A549 (cell line): ENCODE results near the gene DBNDD2. TPM values are rescaled to one million over a fixed set of nuclear protein-coding genes. Genes with fewer than 3 reads are reported as not detected.

Source experiments
- ATAC-seq, 2 experiments: fragments of 200-7000 bp in 1 of 2; fragments of >200 bp in 1 of 2; cut with Nextera tagmentation in 1 of 2; cut with Tn5 transposase in 1 of 2; 3 replicates each; pipeline versions ENCODE4 v1.8.0 to v1.9.1; 2018 to 2020; ENCODE audit warnings: mild to moderate bottlenecking in 1 of 2, moderate library complexity in 1 of 2
- CTCF ChIA-PET: fragments of 300-600 bp; sonication (Branson Sonifier 250); formaldehyde crosslinking; extraction: SDS; loops from one replicate; lab custom pipeline; 2021; ENCODE audit warnings: antibody characterized with exemption, inconsistent platforms; lab: Yijun Ruan, JAX
- POLR2A ChIA-PET: fragments of 350-600 bp; formaldehyde crosslinking; extraction: SDS; loops from one replicate; lab custom pipeline; 2021; ENCODE audit warnings: antibody characterized with exemption, inconsistent platforms; lab: Yijun Ruan, JAX
- DNase-seq, 2 experiments: peaks; one replicate each; pipeline versions ENCODE4 v3.0.0 to v3.0.0-alpha.2; 2011 to 2016; ENCODE audit warnings: low read depth in 1 of 2, low spot score in 1 of 2
- FAIRE-seq: peaks from 2 replicates; lab custom pipeline; 2011; peaks lifted over from hg19 to GRCh38; lab: Jason Lieb, UNC
- H3K27ac ChIP-seq, 2 experiments: fragments of >200 bp; sonication (Bioruptor Twin); formaldehyde crosslinking; 3 replicates each; pipeline ENCODE4 v1.5.1; 2016 to 2017
- H3K4me1 ChIP-seq: fragments of >200 bp; sonication (Bioruptor Twin); formaldehyde crosslinking; 3 replicates; pipeline ENCODE4 v1.6.1; 2016
- H3K4me2 ChIP-seq: fragments of >200 bp; sonication (Bioruptor Twin); formaldehyde crosslinking; 3 replicates; pipeline ENCODE4 v1.6.1; 2016
- H3K4me3 ChIP-seq: fragments of >200 bp; sonication (Bioruptor Twin); formaldehyde crosslinking; 3 replicates; pipeline ENCODE4 v1.5.1; 2016
- H3K9me3 ChIP-seq: fragments of >200 bp; sonication (Bioruptor Twin); formaldehyde crosslinking; 3 replicates; pipeline ENCODE4 v1.6.1; 2016
- BHLHE40 ChIP-seq: IDR thresholded peaks from 2 replicates; pipeline ENCODE4 v1.6.1; 2012; ENCODE audit warnings: low read depth, low read length, inconsistent platforms
- CBX2 ChIP-seq: fragments of 200-600 bp; sonication (generic); IDR thresholded peaks from 2 replicates; pipeline ENCODE4 v1.6.1; 2016; ENCODE audit warnings: low read depth, mild to moderate bottlenecking, borderline replicate concordance
- CHD2 ChIP-seq: fragments of 150-350 bp; IDR thresholded peaks from 2 replicates; pipeline ENCODE4 v1.6.1; 2014; ENCODE audit warnings: low read length; ENCODE audit not compliant: partially characterized antibody
- CHD4 ChIP-seq: fragments of 200-600 bp; sonication (generic); IDR thresholded peaks from 2 replicates; pipeline ENCODE4 v1.6.1; 2016; ENCODE audit warnings: antibody characterized with exemption, mild to moderate bottlenecking, borderline replicate concordance
- E2F6 ChIP-seq: IDR thresholded peaks from 2 replicates; pipeline ENCODE4 v1.6.1; 2012; ENCODE audit warnings: low read depth, borderline replicate concordance
- FOSL2 ChIP-seq, 2 experiments: fragments of 450-650 bp in 1 of 2; fragments of >200 bp in 1 of 2; sonication (Bioruptor Twin) in 1 of 2; formaldehyde crosslinking; IDR thresholded peaks; 2 replicates each; pipeline versions ENCODE4 v1.5.0 to v1.6.1; 2016 to 2020; ENCODE audit warnings: mild to moderate bottlenecking in 1 of 2, moderate library complexity in 1 of 2
- HDAC2 ChIP-seq: fragments of 200-600 bp; sonication (generic); IDR thresholded peaks from 2 replicates; pipeline ENCODE4 v1.6.1; 2016
- HOXA7 ChIP-seq: fragments of 250-450 bp; sonication (Bioruptor Pico); IDR thresholded peaks from 2 replicates; pipeline ENCODE4 v1.5.0; 2020; ENCODE audit warnings: mild to moderate bottlenecking, moderate library complexity
- HOXB13 ChIP-seq: fragments of 250-450 bp; sonication (Bioruptor Pico); IDR thresholded peaks from 2 replicates; pipeline ENCODE4 v1.5.0; 2020; ENCODE audit warnings: low read depth, mild to moderate bottlenecking, moderate library complexity
- KDM1A ChIP-seq: fragments of 200-600 bp; sonication (generic); IDR thresholded peaks from 2 replicates; pipeline ENCODE4 v1.6.1; 2016; ENCODE audit warnings: low read depth, mild to moderate bottlenecking
- NPAS2 ChIP-seq: fragments of 250-450 bp; sonication (Bioruptor Pico); IDR thresholded peaks from 2 replicates; pipeline ENCODE4 v1.8.0; 2022; ENCODE audit warnings: mild to moderate bottlenecking, moderate library complexity, borderline replicate concordance
- NR3C1 ChIP-seq: fragments of >200 bp; sonication (Bioruptor Twin); formaldehyde crosslinking; IDR thresholded peaks from 3 replicates; pipeline ENCODE4 v1.6.1; 2017
- RAD21 ChIP-seq, 2 experiments: fragments of >200 bp in 1 of 2; sonication (Bioruptor Twin) in 1 of 2; formaldehyde crosslinking in 1 of 2; IDR thresholded peaks in 1 of 2; conservative IDR thresholded peaks in 1 of 2; 2 replicates in 1 of 2; 3 replicates in 1 of 2; pipeline ENCODE4 v1.6.1; 2012 to 2018; ENCODE audit warnings: inconsistent platforms in 1 of 2
- RARB ChIP-seq: fragments of 250-450 bp; sonication (Bioruptor Pico); IDR thresholded peaks from 2 replicates; pipeline ENCODE4 v1.8.0; 2021; ENCODE audit warnings: mild to moderate bottlenecking, moderate library complexity
- RNF2 ChIP-seq: fragments of 200-600 bp; sonication (generic); IDR thresholded peaks from 2 replicates; pipeline ENCODE4 v1.6.1; 2016; ENCODE audit warnings: low read depth, mild to moderate bottlenecking, antibody characterized with exemption, moderate library complexity, borderline replicate concordance
- SMC3 ChIP-seq: fragments of >200 bp; sonication (Bioruptor Twin); formaldehyde crosslinking; IDR thresholded peaks from 3 replicates; pipeline ENCODE4 v1.6.1; 2018; ENCODE audit warnings: inconsistent platforms
- WGBS: methylation state at CpG from one replicate; pipeline ENCODE4 v1.1.6; 2017; ENCODE audit errors: missing lambda C conversion rate; 5-methylcytosine and 5-hydroxymethylcytosine counted together
- polyA plus RNA-seq, 4 experiments: library from polyadenylated mRNA; depleted of rRNA in 3 of 4; stranded (reverse); fragments of >200 nt; fragmentation: RNase III in 1 of 4; extraction: RNeasy Plus Mini Kit Qiagen cat#74134 plus additional on column Dnase treatment in 1 of 4; gene quantifications; 2 replicates in 3 of 4; 3 replicates in 1 of 4; pipeline ENCODE4 v1.2.3, GENCODE V29; 2011 to 2017
- TF ChIP-seq, protein P1 (sequence below): fragments of >200 bp; sonication (Bioruptor Twin); formaldehyde crosslinking; IDR thresholded peaks from 3 replicates; pipeline ENCODE4 v1.6.1; 2016
- TF ChIP-seq, protein P2 (sequence below): fragments of 250-450 bp; sonication (Bioruptor Pico); IDR thresholded peaks from 2 replicates; pipeline ENCODE4 v1.5.0; 2020; ENCODE audit warnings: low read depth, mild to moderate bottlenecking, moderate library complexity
- TF ChIP-seq, protein P3 (sequence below): fragments of 250-450 bp; sonication (Bioruptor Pico); IDR thresholded peaks from 2 replicates; pipeline ENCODE4 v1.5.0; 2021; ENCODE audit warnings: mild to moderate bottlenecking, moderate library complexity, borderline replicate concordance
- TF ChIP-seq, protein P4 (sequence below): IDR thresholded peaks from 2 replicates; pipeline ENCODE4 v1.6.1; 2012

DBNDD2 gene
- polyA plus RNA-seq, 2 of the 4 experiments (the other 2 are of a cell fraction): 6.5 to 20.9 TPM

GRCh38 chr20:45377269-45377668 lies 30.8 kb upstream of the DBNDD2 start:
- DNase-seq (no peak), ATAC-seq (no peak), FAIRE-seq (no peak)
- Histone ChIP-seq H3K9me3 (no peaks in the 10 kb centered on the region), H3K27ac (no peak overlapping the region), H3K4me2 (no peak overlapping the region), H3K4me1 (no peaks in the 10 kb centered on the region), H3K4me3 (no peak overlapping the region)
- ChIA-PET POLR2A (interaction anchor here (0.6 kb wide), 1 partner anchor 39 kb away, joined by 3 read pairs; the partner anchor contains the start of gene PIGT), CTCF (interaction anchor here (1.2 to 12.1 kb wide), 7 partner anchors 15 to 393 kb away, joined by 3 to 240 read pairs (median 72); partner anchors contain the start of gene SYS1)
- no peak for TF ChIP-seq KDM1A
- TF ChIP-seq E2F6: no peak
- TF ChIP-seq, protein P1, sequence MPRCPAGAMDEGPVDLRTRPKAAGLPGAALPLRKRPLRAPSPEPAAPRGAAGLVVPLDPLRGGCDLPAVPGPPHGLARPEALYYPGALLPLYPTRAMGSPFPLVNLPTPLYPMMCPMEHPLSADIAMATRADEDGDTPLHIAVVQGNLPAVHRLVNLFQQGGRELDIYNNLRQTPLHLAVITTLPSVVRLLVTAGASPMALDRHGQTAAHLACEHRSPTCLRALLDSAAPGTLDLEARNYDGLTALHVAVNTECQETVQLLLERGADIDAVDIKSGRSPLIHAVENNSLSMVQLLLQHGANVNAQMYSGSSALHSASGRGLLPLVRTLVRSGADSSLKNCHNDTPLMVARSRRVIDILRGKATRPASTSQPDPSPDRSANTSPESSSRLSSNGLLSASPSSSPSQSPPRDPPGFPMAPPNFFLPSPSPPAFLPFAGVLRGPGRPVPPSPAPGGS: no peak
- TF ChIP-seq HDAC2: no peak
- TF ChIP-seq RARB: no peak
- TF ChIP-seq, protein P2, sequence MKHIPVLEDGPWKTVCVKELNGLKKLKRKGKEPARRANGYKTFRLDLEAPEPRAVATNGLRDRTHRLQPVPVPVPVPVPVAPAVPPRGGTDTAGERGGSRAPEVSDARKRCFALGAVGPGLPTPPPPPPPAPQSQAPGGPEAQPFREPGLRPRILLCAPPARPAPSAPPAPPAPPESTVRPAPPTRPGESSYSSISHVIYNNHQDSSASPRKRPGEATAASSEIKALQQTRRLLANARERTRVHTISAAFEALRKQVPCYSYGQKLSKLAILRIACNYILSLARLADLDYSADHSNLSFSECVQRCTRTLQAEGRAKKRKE (CRISPR knock-in tag): no peak
- TF ChIP-seq BHLHE40: no peak
- TF ChIP-seq, protein P3, sequence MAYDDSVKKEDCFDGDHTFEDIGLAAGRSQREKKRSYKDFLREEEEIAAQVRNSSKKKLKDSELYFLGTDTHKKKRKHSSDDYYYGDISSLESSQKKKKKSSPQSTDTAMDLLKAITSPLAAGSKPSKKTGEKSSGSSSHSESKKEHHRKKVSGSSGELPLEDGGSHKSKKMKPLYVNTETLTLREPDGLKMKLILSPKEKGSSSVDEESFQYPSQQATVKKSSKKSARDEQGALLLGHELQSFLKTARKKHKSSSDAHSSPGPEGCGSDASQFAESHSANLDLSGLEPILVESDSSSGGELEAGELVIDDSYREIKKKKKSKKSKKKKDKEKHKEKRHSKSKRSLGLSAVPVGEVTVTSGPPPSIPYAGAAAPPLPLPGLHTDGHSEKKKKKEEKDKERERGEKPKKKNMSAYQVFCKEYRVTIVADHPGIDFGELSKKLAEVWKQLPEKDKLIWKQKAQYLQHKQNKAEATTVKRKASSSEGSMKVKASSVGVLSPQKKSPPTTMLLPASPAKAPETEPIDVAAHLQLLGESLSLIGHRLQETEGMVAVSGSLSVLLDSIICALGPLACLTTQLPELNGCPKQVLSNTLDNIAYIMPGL (CRISPR knock-in tag): no peak
- WGBS: 85% methylated on average over 11 of the region's 11 CpGs

GRCh38 chr20:45378191-45378590 lies 29.9 kb upstream of the DBNDD2 start, which contains the start of gene TP53TG5:
TP53TG5 (minus strand) TSS chr20:45378325; CDS start chr20:45378236, 89 bp downstream.
- no peak for FAIRE-seq
- no peak for ATAC-seq
- ChIA-PET POLR2A (no interaction called here), CTCF (interaction anchor here (1.2 to 1.7 kb wide), 5 partner anchors 9 to 367 kb away, joined by 3 to 10 read pairs (median 4); no protein-coding TSS in a partner anchor)
- Histone ChIP-seq H3K27ac (no peak within 1 kb of the TSS), H3K4me2 (no peak within 1 kb of the TSS), H3K4me1 (peaks cover under 1% of the 10 kb centered on the region; the same call in 1 of the 3 replicates), H3K9me3 (no peaks in the 10 kb centered on the region), H3K4me3 (no peak within 1 kb of the TSS)
- DNase-seq: no peak
- TF ChIP-seq BHLHE40 (no peak), E2F6 (no peak), NR3C1 (no peak), RNF2 (no peak), RAD21 (conservative IDR thresholded peaks at IDR 0.05 in 1 of 2, IDR thresholded peaks at IDR 0.05 in 1 of 2) (no peak), HOXB13 (CRISPR knock-in tag) (no peak), NPAS2 (CRISPR knock-in tag) (no peak), CHD2 (no peak), HDAC2 (no peak), CBX2 (no peak), FOSL2 (IDR thresholded peaks at IDR 0.05) (no peak), FOSL2 (CRISPR knock-in tag; IDR thresholded peaks at IDR 0.05) (no peak), SMC3 (no peak), CHD4 (no peak), HOXA7 (no peak)
- TF ChIP-seq, protein P4, sequence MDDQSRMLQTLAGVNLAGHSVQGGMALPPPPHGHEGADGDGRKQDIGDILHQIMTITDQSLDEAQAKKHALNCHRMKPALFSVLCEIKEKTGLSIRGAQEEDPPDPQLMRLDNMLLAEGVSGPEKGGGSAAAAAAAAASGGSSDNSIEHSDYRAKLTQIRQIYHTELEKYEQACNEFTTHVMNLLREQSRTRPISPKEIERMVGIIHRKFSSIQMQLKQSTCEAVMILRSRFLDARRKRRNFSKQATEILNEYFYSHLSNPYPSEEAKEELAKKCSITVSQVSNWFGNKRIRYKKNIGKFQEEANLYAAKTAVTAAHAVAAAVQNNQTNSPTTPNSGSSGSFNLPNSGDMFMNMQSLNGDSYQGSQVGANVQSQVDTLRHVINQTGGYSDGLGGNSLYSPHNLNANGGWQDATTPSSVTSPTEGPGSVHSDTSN: no peak
- 76% methylated on average over 1 of the region's 1 CpG for WGBS
